H1 (cell line): Measurements from ENCODE around the gene KIR2DL1. TPM values are rescaled to one million over a fixed set of nuclear protein-coding genes. Genes with fewer than 3 reads are reported as not detected.

Experiments used
- CTCF ChIA-PET: fragments of 300-600 bp; sonication (Branson Sonifier 250); formaldehyde crosslinking; loops from one replicate; lab custom pipeline; 2021; ENCODE audit not compliant: partially characterized antibody; lab: Charles Lee
- POLR2A ChIA-PET: fragments of 300-600 bp; sonication (Branson Sonifier 250); formaldehyde crosslinking; loops from one replicate; lab custom pipeline; 2021; ENCODE audit warnings: inconsistent platforms; ENCODE audit not compliant: partially characterized antibody; lab: Charles Lee
- DNase-seq, 2 experiments: peaks; one replicate each; pipeline versions ENCODE4 v3.0.0 to v3.0.0-alpha.2; 2010 to 2022; ENCODE audit warnings: low spot score in 2 of 2, low read depth in 1 of 2, mixed read lengths in 1 of 2
- FAIRE-seq: peaks from 2 replicates; lab custom pipeline; 2011; peaks lifted over from hg19 to GRCh38; lab: Jason Lieb, UNC
- H2AFZ ChIP-seq: 2 replicates; pipeline ENCODE4 v1.8.1; 2012; ENCODE audit warnings: low read length, inconsistent platforms
- H2AK5ac ChIP-seq: 2 replicates; pipeline ENCODE4 v1.6.1; 2013; ENCODE audit warnings: low read depth, low read length
- H2BK120ac ChIP-seq: replicated peaks from 2 replicates; pipeline ENCODE3; 2013; ENCODE audit warnings: low read depth, low read length, inconsistent platforms
- H2BK12ac ChIP-seq: 2 replicates; pipeline ENCODE4 v1.6.1; 2013; ENCODE audit warnings: low read depth, low read length
- H2BK15ac ChIP-seq: 2 replicates; pipeline ENCODE4 v1.6.1; 2013; ENCODE audit warnings: low read length
- H2BK20ac ChIP-seq: 2 replicates; pipeline ENCODE4 v1.6.1; 2013; ENCODE audit warnings: low read length
- H2BK5ac ChIP-seq: 2 replicates; pipeline ENCODE4 v1.6.1; 2013; ENCODE audit warnings: low read depth, low read length
- H3K14ac ChIP-seq: 2 replicates; pipeline ENCODE4 v1.6.1; 2013; ENCODE audit warnings: inconsistent platforms; ENCODE audit not compliant: insufficient read length
- H3K18ac ChIP-seq: 2 replicates; pipeline ENCODE4 v1.6.1; 2013; ENCODE audit warnings: low read length; ENCODE audit errors: extremely low read depth
- H3K23ac ChIP-seq: 2 replicates; pipeline ENCODE4 v1.6.1; 2013; ENCODE audit warnings: inconsistent platforms; ENCODE audit not compliant: insufficient read length
- H3K23me2 ChIP-seq: 2 replicates; pipeline ENCODE4 v1.6.1; 2013; ENCODE audit warnings: low read depth, low read length
- H3K27ac ChIP-seq: 2 replicates; pipeline ENCODE4 v1.6.1; 2011; ENCODE audit warnings: low read depth, low read length, inconsistent platforms
- H3K27me3 ChIP-seq, 4 experiments: replicated peaks in 1 of 4; 1 replicate in 1 of 4; 2 replicates in 3 of 4; pipeline versions ENCODE4 v1.6.1 to v1.8.1; 2011 to 2013; ENCODE audit warnings: low read length in 3 of 4, mild to moderate bottlenecking in 3 of 4, inconsistent platforms in 2 of 4, mixed read lengths in 2 of 4, moderate library complexity in 1 of 4; ENCODE audit not compliant: control insufficient read depth in 3 of 4, insufficient read depth in 3 of 4; ENCODE audit errors: extremely low read depth in 1 of 4
- H3K36me3 ChIP-seq, 4 experiments: 2 replicates each; pipeline versions ENCODE4 v1.6.1 to v1.8.1; 2011 to 2013; ENCODE audit warnings: mild to moderate bottlenecking in 4 of 4, low read length in 3 of 4, moderate library complexity in 2 of 4, control low read depth in 1 of 4, inconsistent platforms in 1 of 4; ENCODE audit not compliant: insufficient read depth in 4 of 4, control insufficient read depth in 2 of 4
- H3K4ac ChIP-seq: replicated peaks from 2 replicates; pipeline ENCODE3; 2013; ENCODE audit warnings: low read length, low read depth, mixed read lengths, inconsistent platforms; ENCODE audit not compliant: insufficient read length
- H3K4me1 ChIP-seq, 4 experiments: replicated peaks in 1 of 4; 1 replicate in 1 of 4; 2 replicates in 3 of 4; pipeline versions ENCODE4 v1.6.1 to v1.8.1; 2011 to 2013; ENCODE audit warnings: low read length in 3 of 4, inconsistent platforms in 2 of 4, mixed read lengths in 1 of 4; ENCODE audit not compliant: insufficient read depth in 4 of 4, control insufficient read depth in 3 of 4
- H3K4me2 ChIP-seq, 2 experiments: 2 replicates each; pipeline versions ENCODE4 v1.6.1 to v1.8.1; 2011 to 2013; ENCODE audit warnings: low read depth in 2 of 2, low read length in 2 of 2, control low read depth in 1 of 2, inconsistent platforms in 1 of 2, mild to moderate bottlenecking in 1 of 2; ENCODE audit not compliant: insufficient read depth in 1 of 2
- H3K4me3 ChIP-seq, 4 experiments: fragments of 200-600, 300-600 bp in 1 of 4; sonication (generic), shearing (Covaris generic), sonication (Bioruptor Twin) in 1 of 4; 2 replicates each; pipeline versions ENCODE4 v1.5.1 to v1.8.1; 2011 to 2016; ENCODE audit warnings: low read length in 4 of 4, low read depth in 3 of 4, control low read depth in 2 of 4, inconsistent platforms in 2 of 4, mild to moderate bottlenecking in 2 of 4, mixed read lengths in 1 of 4, moderate library complexity in 1 of 4; ENCODE audit not compliant: insufficient read depth in 2 of 4; ENCODE audit errors: extremely low read depth in 1 of 4
- H3K56ac ChIP-seq: replicated peaks from 2 replicates; pipeline ENCODE3; 2013; ENCODE audit warnings: low read depth, mild to moderate bottlenecking, mixed read lengths, low read length, inconsistent platforms; ENCODE audit not compliant: insufficient read length
- H3K79me1 ChIP-seq: 2 replicates; pipeline ENCODE4 v1.6.1; 2013; ENCODE audit warnings: low read depth, low read length, control low read depth
- H3K79me2 ChIP-seq, 2 experiments: 2 replicates each; pipeline versions ENCODE4 v1.6.1 to v1.8.1; 2012 to 2013; ENCODE audit warnings: low read length in 2 of 2, mild to moderate bottlenecking in 2 of 2, inconsistent platforms in 1 of 2; ENCODE audit not compliant: insufficient read depth in 2 of 2, control insufficient read depth in 1 of 2
- H3K9ac ChIP-seq, 4 experiments: replicated peaks in 1 of 4; 1 replicate in 1 of 4; 2 replicates in 3 of 4; pipeline versions ENCODE4 v1.6.1 to v1.8.1; 2011 to 2013; ENCODE audit warnings: low read depth in 3 of 4, low read length in 3 of 4, control low read depth in 2 of 4, mild to moderate bottlenecking in 2 of 4, moderate library complexity in 2 of 4, inconsistent platforms in 1 of 4; ENCODE audit errors: extremely low read depth in 1 of 4
- H3K9me3 ChIP-seq, 2 experiments: 2 replicates each; pipeline versions ENCODE4 v1.6.1 to v1.8.1; 2012 to 2013; ENCODE audit warnings: mild to moderate bottlenecking in 2 of 2, moderate library complexity in 2 of 2, control low read depth in 1 of 2, inconsistent platforms in 1 of 2, low read depth in 1 of 2, low read length in 1 of 2, mixed read lengths in 1 of 2; ENCODE audit not compliant: insufficient read depth in 2 of 2
- H4K20me1 ChIP-seq, 2 experiments: replicated peaks in 1 of 2; 2 replicates each; pipeline versions ENCODE3 to v1.8.1; 2011 to 2013; ENCODE audit warnings: inconsistent platforms in 2 of 2, low read length in 2 of 2, mild to moderate bottlenecking in 1 of 2; ENCODE audit not compliant: insufficient read depth in 2 of 2, control insufficient read depth in 1 of 2
- H4K5ac ChIP-seq: 2 replicates; pipeline ENCODE4 v1.6.1; 2013; ENCODE audit warnings: low read length, low read depth, mixed read lengths, inconsistent platforms; ENCODE audit not compliant: insufficient read length
- H4K8ac ChIP-seq: 2 replicates; pipeline ENCODE4 v1.8.0; 2013; ENCODE audit warnings: mild to moderate bottlenecking, moderate library complexity, low read length, inconsistent platforms; ENCODE audit not compliant: insufficient read depth; ENCODE audit errors: extremely low read depth
- H4K91ac ChIP-seq: replicated peaks from 2 replicates; pipeline ENCODE3; 2013; ENCODE audit warnings: low read length, mixed read lengths, inconsistent platforms; ENCODE audit not compliant: insufficient read length
- BACH1 ChIP-seq: IDR thresholded peaks from 2 replicates; pipeline ENCODE4 v1.6.1; 2012; ENCODE audit warnings: low read length, improper control_type of control experiment
- HDAC2 ChIP-seq, 2 experiments: fragments of 300-600 bp in 1 of 2; sonication (generic) in 1 of 2; IDR thresholded peaks; 2 replicates each; pipeline ENCODE4 v1.6.1; 2011 to 2012; ENCODE audit warnings: low read depth in 2 of 2, low read length in 2 of 2, mild to moderate bottlenecking in 2 of 2, moderate library complexity in 2 of 2, borderline replicate concordance in 1 of 2, inconsistent platforms in 1 of 2
- HDAC6 ChIP-seq: IDR thresholded peaks from one replicate; pipeline ENCODE4 v1.7.1; 2012; ENCODE audit warnings: low read depth, mild to moderate bottlenecking, inconsistent platforms, low read length, moderate library complexity
- KDM1A ChIP-seq: fragments of 200-600, 300-600 bp; sonication (generic); IDR thresholded peaks from 2 replicates; pipeline ENCODE4 v1.7.1; 2016; ENCODE audit warnings: mild to moderate bottlenecking, low read length, borderline replicate concordance
- PHF8 ChIP-seq: fragments of 200-600 bp; sonication (generic); conservative IDR thresholded peaks from 2 replicates; pipeline ENCODE4 v1.7.1; 2012; ENCODE audit warnings: low read depth, mild to moderate bottlenecking, inconsistent platforms, low read length, moderate library complexity
- RAD21 ChIP-seq, 2 experiments: IDR thresholded peaks in 1 of 2; conservative IDR thresholded peaks in 1 of 2; 2 replicates each; pipeline ENCODE4 v1.6.1; 2011; ENCODE audit warnings: low read depth in 2 of 2, low read length in 2 of 2, improper control_type of control experiment in 1 of 2, inconsistent platforms in 1 of 2, mild to moderate bottlenecking in 1 of 2, moderate library complexity in 1 of 2
- RFX5 ChIP-seq: IDR thresholded peaks from 2 replicates; pipeline ENCODE4 v1.6.1; 2011; ENCODE audit warnings: low read depth, low read length, improper control_type of control experiment, borderline replicate concordance
- SAP30 ChIP-seq: fragments of 300-600 bp; sonication (generic); IDR thresholded peaks from 2 replicates; pipeline ENCODE4 v1.7.1; 2012; ENCODE audit warnings: low read length, moderate library complexity, mild to moderate bottlenecking, inconsistent platforms; ENCODE audit not compliant: insufficient read depth, insufficient replicate concordance
- SP1 ChIP-seq: IDR thresholded peaks from 2 replicates; pipeline ENCODE4 v1.6.1; 2011; ENCODE audit warnings: low read depth, low read length
- TEAD4 ChIP-seq: IDR thresholded peaks from 2 replicates; pipeline ENCODE4 v1.6.1; 2012; ENCODE audit warnings: low read depth, low read length, inconsistent platforms, mixed read lengths
- WGBS, 2 experiments: shearing (Covaris generic) in 1 of 2; methylation state at CpG; one replicate each; pipeline versions ENCODE4 v1.1.6 to v1.1.7; 2013 to 2015; ENCODE audit warnings: low lambda C conversion rate in 2 of 2, mixed read lengths in 2 of 2, inconsistent platforms in 1 of 2, low coverage in 1 of 2, missing lambda C conversion rate in 1 of 2; ENCODE audit not compliant: insufficient replicate concordance in 2 of 2, insufficient coverage in 1 of 2, insufficient read length in 1 of 2; ENCODE audit errors: extremely low coverage in 1 of 2, missing lambda C conversion rate in 1 of 2; 5-methylcytosine and 5-hydroxymethylcytosine counted together
- polyA plus RNA-seq, 7 experiments: library from polyadenylated mRNA; depleted of rRNA in 3 of 7; stranded (reverse) in 5 of 7; unstranded in 2 of 7; fragments of >200 nt in 5 of 7; fragments of 200-250 nt in 2 of 7; gene quantifications; 1 replicate in 5 of 7; 2 replicates in 1 of 7; 4 replicates in 1 of 7; pipeline versions ENCODE4 v1.2.1 to v1.2.3, GENCODE V29; 2011 to 2013; ENCODE audit warnings: missing spikeins in 2 of 7, mixed read lengths in 2 of 7
- total RNA-seq: library from RNA; stranded (reverse); fragmentation: NEBNext Ultra II Directional; extraction: Animal tissue kit (Norgen Biotek cat#: 25700); gene quantifications from 2 replicates; pipeline ENCODE4 v1.2.1, GENCODE V29; 2021
- TF ChIP-seq, protein P1 (sequence below): IDR thresholded peaks from 2 replicates; pipeline ENCODE4 v1.6.1; 2012; ENCODE audit warnings: low read length, inconsistent platforms
- TF ChIP-seq, protein P2 (sequence below): IDR thresholded peaks from 2 replicates; pipeline ENCODE4 v1.6.1; 2012; ENCODE audit warnings: inconsistent platforms

The KIR2DL1 gene
- total and polyA plus RNA-seq, 2 of the 8 experiments (the other 6 are each of a cell fraction or from before 2014, with no cell fraction given), result not detected

- Histone ChIP-seq H2BK15ac (no peak overlapping the region), H3K4me2 (no peak overlapping the region), H3K23me2 (no peaks in the 10 kb centered on the region), H3K79me1 (no peaks in the 10 kb centered on the region), H3K56ac (no peak overlapping the region), H2AK5ac (no peak overlapping the region), H3K18ac (no peak overlapping the region), H2BK5ac (no peak overlapping the region), H3K27me3 (no peaks in the 10 kb centered on the region), H4K8ac (no peak overlapping the region), H3K27ac (no peak overlapping the region), H3K9ac (no peak overlapping the region), H4K20me1 (no peaks in the 10 kb centered on the region), H4K91ac (no peak overlapping the region), H3K23ac (no peak overlapping the region), H4K5ac (no peak overlapping the region), H3K9me3 (peaks cover 50 to 64% of the 10 kb centered on the region in 2 experiments), H3K4me1 (no peaks in the 10 kb centered on the region), H2AFZ (no peak overlapping the region), H2BK20ac (no peak overlapping the region), H3K14ac (no peak overlapping the region), H3K4ac (no peak overlapping the region), H3K36me3 (no peaks in the 10 kb centered on the region), H3K79me2 (no peaks in the 10 kb centered on the region), H2BK12ac (no peak overlapping the region), H2BK120ac (no peak overlapping the region), H3K4me3 (no peak overlapping the region)
- CTCF ChIA-PET, result no interaction called here
- POLR2A ChIA-PET, result no interaction called here
- no peak for DNase-seq
- FAIRE-seq, result no peak
- 67% methylated on average over 1 of the region's 1 CpG; no CpG with 5 or more reads in 1 of the 2 experiments for WGBS, 2 experiments
- TF ChIP-seq SAP30 (no peak), RFX5 (no peak), RAD21 (IDR thresholded peaks at IDR 0.05 in 1 of 2, conservative IDR thresholded peaks at IDR 0.05 in 1 of 2; ENCODE audit: low read depth in 2 of 2, low read length in 2 of 2) (no peak), BACH1 (no peak), KDM1A (no peak), PHF8 (no peak), SP1 (no peak), TEAD4 (no peak), HDAC6 (no peak), HDAC2 (IDR thresholded peaks at IDR 0.05; ENCODE audit: borderline replicate concordance in 1 of 2, low read depth in 2 of 2, low read length in 2 of 2) (no peak)
- TF ChIP-seq, protein P1, sequence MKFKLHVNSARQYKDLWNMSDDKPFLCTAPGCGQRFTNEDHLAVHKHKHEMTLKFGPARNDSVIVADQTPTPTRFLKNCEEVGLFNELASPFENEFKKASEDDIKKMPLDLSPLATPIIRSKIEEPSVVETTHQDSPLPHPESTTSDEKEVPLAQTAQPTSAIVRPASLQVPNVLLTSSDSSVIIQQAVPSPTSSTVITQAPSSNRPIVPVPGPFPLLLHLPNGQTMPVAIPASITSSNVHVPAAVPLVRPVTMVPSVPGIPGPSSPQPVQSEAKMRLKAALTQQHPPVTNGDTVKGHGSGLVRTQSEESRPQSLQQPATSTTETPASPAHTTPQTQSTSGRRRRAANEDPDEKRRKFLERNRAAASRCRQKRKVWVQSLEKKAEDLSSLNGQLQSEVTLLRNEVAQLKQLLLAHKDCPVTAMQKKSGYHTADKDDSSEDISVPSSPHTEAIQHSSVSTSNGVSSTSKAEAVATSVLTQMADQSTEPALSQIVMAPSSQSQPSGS, result no peak
- TF ChIP-seq, protein P2, sequence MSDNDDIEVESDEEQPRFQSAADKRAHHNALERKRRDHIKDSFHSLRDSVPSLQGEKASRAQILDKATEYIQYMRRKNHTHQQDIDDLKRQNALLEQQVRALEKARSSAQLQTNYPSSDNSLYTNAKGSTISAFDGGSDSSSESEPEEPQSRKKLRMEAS, result no peak
These were observed 26.2 kb downstream of the KIR2DL1 start for GRCh38 chr19:54795758-54796157.
